GM06990 (cell line): ENCODE data around the gene ADAMTS6.

Experiments used
- DNase-seq: peaks from one replicate; pipeline ENCODE4 v3.0.0-alpha.2; 2011; ENCODE audit not compliant: insufficient read length; ENCODE audit errors: extremely low read depth
- H3K27me3 ChIP-seq: replicated peaks from 2 replicates; pipeline ENCODE4 v1.6.0; 2011; ENCODE audit warnings: low read length; ENCODE audit not compliant: control insufficient read depth, insufficient read depth
- H3K36me3 ChIP-seq: 2 replicates; pipeline ENCODE4 v1.5.1; 2011; ENCODE audit warnings: low read length; ENCODE audit not compliant: control insufficient read depth, insufficient read depth
- H3K4me3 ChIP-seq: replicated peaks from 2 replicates; pipeline ENCODE4 v1.5.1; 2011; ENCODE audit warnings: low read depth, mild to moderate bottlenecking, control low read depth, low read length
- CTCF ChIP-seq: IDR thresholded peaks from 2 replicates; pipeline ENCODE4 v1.5.1; 2011; ENCODE audit warnings: low read length, control low read depth, mild to moderate bottlenecking, inconsistent platforms; ENCODE audit not compliant: insufficient read depth, poor library complexity, severe bottlenecking

The ADAMTS6 gene

GRCh38 chr5:65482736-65483545, 1.2 kb upstream of the ADAMTS6 start:
- Histone ChIP-seq H3K27me3 (no peaks in the 10 kb centered on the region), H3K36me3 (no peaks in the 10 kb centered on the region), H3K4me3 (peak overlapping the region; percentile 69)
- no peak for TF ChIP-seq CTCF
- DNase-seq, result no peak

DNA sequence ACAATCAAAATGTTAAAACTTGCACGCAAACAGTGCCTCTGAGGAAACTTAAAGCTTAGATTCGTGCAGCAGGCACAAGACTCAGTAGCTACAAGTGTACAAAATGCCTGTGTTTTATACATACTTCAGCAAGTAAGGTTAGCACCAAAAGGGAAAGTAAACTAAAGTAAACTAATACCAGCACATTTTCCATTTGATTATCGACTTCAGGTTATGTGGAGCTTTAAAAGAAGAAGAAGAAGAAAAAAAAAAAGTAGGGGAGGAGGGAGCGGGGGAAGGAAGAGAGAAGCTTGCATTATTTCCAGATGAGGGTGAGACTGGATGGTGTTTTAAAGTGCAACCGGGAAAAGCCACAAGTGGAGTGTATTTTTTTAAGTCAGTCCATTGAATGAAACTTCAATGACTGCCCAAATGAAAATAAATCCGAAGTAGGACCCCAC, 596 bp upstream of the ADAMTS6 start:
- H3K4me3 ChIP-seq, result peak overlapping the region; percentile 69
- H3K27me3 ChIP-seq, result no peaks in the 10 kb centered on the region
- TF ChIP-seq CTCF, result no peak
- no peaks in the 10 kb centered on the region for H3K36me3 ChIP-seq
- no peak for DNase-seq

DNA sequence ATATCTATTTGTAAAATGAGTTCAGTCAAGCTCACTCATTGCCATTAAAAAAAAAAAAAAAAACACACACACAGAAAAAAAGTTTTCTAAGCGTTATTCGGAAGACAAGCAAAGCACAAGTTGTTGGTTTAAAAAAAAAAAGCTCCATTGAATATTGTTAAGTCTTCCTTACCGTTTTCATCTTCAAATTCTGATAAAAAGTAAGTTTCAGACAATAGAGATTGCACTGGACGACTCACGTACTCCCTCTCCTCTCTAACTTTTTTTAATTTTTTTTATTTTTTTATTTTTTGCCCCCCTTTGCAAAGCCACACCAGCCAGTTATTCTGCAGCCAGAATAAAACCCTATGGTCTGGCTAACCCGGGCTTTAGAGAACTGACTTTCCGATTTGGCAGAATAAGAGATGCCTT, 544 bp downstream of the ADAMTS6 start:
- H3K27me3 ChIP-seq, result no peaks in the 10 kb centered on the region
- peak overlapping the region; percentile 69 for H3K4me3 ChIP-seq
- no peak for TF ChIP-seq CTCF
- H3K36me3 ChIP-seq, result no peaks in the 10 kb centered on the region
- no peak for DNase-seq

- H3K27me3 ChIP-seq, result no peaks in the 10 kb centered on the region
- DNase-seq, result peak; percentile 41
- TF ChIP-seq CTCF, result peak; percentile 7
- H3K4me3 ChIP-seq, result peak overlapping the region; percentile 69
- no peaks in the 10 kb centered on the region for H3K36me3 ChIP-seq
Measured at GRCh38 chr5:65480306-65480865, 1.3 kb downstream of the ADAMTS6 start.

GRCh38 chr5:65479527-65479926, 2.2 kb downstream of the ADAMTS6 start:
- Histone ChIP-seq H3K27me3 (no peaks in the 10 kb centered on the region), H3K36me3 (no peaks in the 10 kb centered on the region), H3K4me3 (no peak overlapping the region)
- no peak for TF ChIP-seq CTCF
- DNase-seq, result no peak

GRCh38 chr5:65478336-65478735, 3.4 kb downstream of the ADAMTS6 start:
- DNase-seq, result no peak
- no peak for TF ChIP-seq CTCF
- H3K4me3 ChIP-seq, result no peak overlapping the region
- H3K36me3 ChIP-seq, result no peaks in the 10 kb centered on the region
- no peaks in the 10 kb centered on the region for H3K27me3 ChIP-seq
